ENCODE measurements around the gene TEX44.
"Not testable (repeated sequence)": the region's sequence is repeated elsewhere in the genome, so short reads cannot be mapped to it uniquely, and the experiment has no call there.

The TEX44 gene

DNA sequence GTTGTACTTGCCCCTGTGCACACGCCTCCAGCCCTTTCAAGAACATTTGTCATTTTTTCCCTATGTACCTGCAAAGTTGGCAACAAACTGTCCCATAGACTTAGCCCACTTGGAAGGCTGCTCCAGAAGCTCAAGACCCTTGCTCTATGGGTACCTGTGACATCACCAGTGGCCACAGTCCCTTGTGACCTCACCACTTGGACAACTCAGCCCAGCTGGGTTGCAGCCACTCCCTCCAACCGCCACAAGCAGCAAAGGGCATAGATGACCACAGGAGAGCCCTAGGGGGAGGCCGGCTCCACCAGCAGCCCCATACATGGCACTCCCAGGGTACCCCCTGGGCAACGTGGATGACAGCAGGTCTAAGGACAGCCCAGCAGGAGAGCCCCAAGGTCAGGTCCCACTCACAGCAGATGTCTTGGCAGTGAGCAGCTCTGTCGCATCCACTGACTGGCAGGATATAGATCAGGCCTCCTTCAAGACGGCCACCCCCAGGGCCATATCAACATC is at the start of gene TEX44:
Gene TEX44 (plus strand): TSS at position 229 of the 510 bp plus-strand sequence. CDS start 88 bp downstream, at position 317.
- DNase-seq, result no peak

- peak; percentile 69 for DNase-seq
Measured at GRCh38 chr2:231545105-231545902, 47.4 kb upstream of the TEX44 start.

GRCh38 chr2:231546014-231546715 is 46.5 kb upstream of the TEX44 start:
- DNase-seq, result no peak

DNA sequence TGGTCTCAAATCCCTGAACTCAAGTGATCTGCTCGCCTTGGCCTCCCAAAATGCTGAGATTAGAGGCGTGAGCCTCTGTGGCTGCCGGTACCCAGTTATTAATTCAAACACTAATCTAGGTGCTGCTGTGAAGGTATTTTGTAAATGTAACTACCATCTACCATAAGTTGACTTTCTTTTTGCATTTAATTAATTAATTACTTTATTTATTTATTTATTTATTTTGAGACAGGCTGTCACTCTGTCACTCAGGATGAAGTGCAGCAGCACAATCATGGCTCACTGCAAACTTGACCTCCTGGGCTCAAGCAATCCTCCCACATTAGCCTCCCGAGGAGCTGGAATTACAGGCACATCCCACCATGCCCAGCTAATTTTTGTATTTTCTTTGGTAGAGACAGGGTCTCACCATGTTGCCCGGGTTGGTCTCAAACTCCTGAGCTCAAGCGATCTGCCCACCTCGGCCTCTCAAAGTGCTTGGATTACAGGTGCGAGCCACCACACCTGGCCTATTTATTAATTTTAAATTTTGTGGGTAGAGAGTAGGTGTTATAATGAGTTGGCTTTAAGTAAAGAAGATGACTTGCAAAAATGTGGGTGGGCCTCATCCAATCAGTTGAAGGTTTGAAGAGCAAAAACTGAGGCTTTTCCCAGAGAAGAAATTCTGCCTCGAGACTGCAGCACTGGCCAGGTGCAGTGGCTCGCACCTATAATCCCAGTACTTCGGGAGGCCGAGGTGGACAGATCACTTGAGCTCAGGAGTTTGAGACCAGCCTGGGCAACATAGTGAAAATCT is 45.2 kb upstream of the TEX44 start:
- DNase-seq, result no peak

GRCh38 chr2:231548752-231549151 is 43.9 kb upstream of the TEX44 start:
- no peak for DNase-seq

DNA sequence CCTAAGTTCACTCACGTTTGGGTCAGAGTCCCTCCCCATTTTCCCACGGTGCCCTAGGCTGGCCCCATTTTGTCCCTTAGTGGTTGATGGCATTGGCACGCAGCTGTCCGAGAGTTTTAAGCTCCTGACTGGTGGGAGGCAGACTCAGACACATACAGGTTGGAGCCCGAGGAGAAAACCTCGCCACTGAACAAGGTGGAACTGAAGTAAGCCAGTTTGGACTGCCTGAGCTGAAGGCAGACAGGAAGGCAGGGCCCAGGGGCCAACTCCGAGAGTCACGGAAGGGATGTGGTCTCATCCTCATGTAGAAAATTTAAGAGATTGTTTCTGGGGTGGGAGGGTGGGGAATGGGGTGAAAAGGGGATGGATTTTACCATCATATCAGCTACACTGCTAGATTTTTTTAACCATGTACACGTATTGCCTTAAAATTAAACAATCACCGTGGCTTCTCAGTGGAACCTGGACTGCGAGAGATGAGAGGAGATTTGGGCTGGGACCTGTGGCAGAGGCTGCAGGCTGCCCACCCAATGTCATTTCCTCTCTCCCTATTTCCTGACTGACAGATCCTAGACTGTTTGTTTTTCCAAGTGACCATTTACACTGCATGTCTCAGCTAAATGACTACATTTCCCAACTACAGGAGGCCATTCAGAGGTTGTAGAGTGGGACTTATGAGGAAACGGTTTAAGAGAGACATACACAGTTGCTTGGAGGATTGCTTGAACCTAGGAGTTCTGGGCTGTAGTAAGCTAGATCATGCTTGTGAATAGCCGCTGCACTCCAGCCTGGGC is 43.0 kb upstream of the TEX44 start:
- DNase-seq, result no peak

- no peak for DNase-seq
Measured at GRCh38 chr2:231552752-231553151, 39.9 kb upstream of the TEX44 start.

DNA sequence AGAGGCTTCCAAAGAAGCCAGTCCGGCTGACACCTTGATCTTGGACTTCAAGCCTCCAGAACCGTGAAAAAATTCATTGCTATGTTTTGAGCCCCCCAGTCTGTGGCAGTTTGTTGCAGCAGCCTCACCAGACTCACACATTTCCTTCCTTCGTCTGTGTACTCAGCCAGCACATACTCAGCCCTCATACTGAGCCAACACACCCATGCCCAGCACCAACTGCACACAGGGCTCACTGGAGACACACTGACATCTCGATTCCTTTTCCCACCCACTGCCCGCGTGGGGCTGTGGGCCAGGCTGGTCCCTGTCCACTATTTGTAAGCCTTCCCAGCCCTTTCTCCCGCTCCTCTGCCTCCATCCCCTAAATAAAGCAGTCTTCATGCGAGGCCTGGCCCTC is 38.3 kb upstream of the TEX44 start:
- DNase-seq, result no peak

- peak; percentile 19 for DNase-seq
Measured at GRCh38 chr2:231554748-231555545, 37.7 kb upstream of the TEX44 start.

- not testable (repeated sequence) for DNase-seq
Measured at GRCh38 chr2:231556496-231556895, 36.2 kb upstream of the TEX44 start.

- DNase-seq, result no peak
Measured at GRCh38 chr2:231556981-231557380, 35.7 kb upstream of the TEX44 start.

DNA sequence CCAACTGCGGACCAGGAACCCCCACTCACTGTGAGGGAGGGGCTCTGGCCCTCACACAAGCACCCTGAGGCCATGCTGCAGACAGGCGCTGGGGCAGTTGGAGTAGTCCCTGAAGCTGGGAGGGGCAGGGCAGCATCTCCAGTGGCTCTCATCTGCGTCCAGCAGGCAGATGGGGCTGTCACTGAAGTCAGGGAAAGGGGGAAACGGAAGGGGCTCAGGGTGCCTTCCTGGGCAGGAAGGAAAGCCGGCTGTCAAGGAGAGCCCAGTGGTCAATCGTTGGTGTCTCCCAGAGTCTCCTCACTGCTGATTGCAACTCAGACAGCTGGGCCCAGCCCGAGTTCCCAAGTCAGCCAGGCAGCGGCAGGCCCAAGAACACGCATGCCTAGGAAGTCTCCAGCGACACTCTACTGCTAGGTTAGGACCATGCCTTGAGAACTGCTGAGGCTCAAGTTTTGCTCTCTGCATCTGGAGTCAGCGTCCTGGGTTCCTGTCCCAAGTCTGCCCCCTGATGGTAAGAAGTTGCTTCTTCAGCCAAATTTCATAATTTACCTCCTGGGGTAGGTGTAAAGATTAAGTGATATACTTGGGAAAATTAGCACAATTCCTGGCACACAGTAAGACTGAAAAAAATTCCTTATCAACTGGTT is 35.0 kb upstream of the TEX44 start:
- peak; percentile 84 for DNase-seq

- peak; percentile 11 for DNase-seq
Measured at GRCh38 chr2:231563378-231563961, 29.2 kb upstream of the TEX44 start.

DNA sequence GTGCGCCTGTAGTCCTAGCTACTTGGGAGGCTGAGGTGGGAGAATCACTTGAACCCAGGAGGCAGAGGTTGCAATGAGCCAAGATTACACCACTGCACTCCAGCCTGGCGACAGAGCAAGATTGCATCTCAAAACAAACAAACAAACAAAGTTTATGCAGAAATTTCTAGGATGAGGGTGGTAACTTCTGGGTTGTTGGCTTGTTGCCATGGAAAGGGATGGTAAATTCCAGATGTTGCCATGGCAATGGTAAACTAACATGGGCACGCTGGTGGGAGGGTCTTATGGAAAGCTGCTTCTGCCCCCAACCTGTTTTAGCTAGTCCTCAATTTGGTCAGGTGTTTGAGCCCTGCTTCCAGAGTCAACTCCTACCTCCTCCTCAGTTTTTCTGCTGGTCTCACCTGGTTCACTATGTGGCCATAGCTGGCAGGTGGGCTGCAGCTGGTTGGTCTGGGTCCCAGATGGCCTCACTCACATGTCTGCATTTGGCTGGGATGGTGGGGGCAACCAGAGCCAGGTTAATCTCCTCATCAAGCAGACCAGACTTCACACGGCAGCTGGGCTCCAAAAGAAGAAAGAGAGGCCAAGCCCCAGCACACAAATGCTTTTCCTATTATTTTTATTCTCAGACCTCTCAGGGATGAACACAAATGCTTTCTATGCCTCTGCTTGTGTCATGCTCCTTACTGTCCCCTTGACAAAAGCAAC is 26.6 kb upstream of the TEX44 start:
- no peak for DNase-seq

GRCh38 chr2:231567159-231567558 is 25.5 kb upstream of the TEX44 start:
- DNase-seq, result no peak

DNA sequence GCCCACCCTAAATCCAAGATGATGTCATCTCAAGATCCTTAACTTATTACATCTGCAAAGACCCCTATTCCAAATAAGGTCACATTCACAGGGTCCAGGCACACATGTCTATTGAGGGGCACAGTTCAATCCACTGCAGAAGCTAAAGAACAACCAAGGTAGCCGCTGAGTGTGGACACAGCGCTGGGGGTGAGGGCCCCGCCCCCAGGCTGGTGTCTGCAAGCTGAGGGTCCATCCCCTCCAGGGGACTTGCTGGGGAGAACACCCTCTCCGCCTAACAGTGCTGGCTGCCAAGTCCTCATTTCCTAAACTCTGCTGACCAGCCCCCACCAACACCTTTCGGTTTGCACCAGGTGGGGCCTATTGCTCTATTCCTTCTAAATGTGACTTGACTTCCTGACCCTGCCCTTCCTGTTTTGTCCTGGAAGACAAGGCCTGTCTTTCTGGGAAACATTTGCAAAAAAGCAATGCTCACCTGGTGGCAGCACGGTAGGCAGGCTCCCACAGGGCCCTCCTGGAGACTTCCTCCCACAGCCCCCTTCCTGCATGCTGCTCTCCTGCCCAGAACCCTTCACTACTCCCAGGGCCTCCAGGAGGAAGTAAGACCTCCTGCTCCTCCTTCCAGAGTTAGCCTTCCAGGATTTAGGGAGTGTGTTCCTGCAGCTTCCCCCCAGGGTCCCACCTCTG is 24.4 kb upstream of the TEX44 start:
- DNase-seq, result no peak

GRCh38 chr2:231568785-231569435 is 23.8 kb upstream of the TEX44 start:
- no peak for DNase-seq

GRCh38 chr2:231570915-231571314 is 21.7 kb upstream of the TEX44 start:
- not testable (repeated sequence) for DNase-seq

All from CD4-positive, alpha-beta T cell treated with Interleukin-21 for 1 hour (primary cell).